ENCODE measurements around the gene RTN4RL2. TPM values are rescaled to one million over a fixed set of nuclear protein-coding genes. Genes with fewer than 3 reads are reported as not detected.

RTN4RL2 gene
- total and polyA plus RNA-seq, 9 of the 15 experiments (the other 6 are each of a cell fraction or from before 2014, with no cell fraction given), result 0.06 to 1.9 (median 0.34) TPM; not detected in 4

- H3K4me3 ChIP-seq, result peak overlapping the region; percentile 88; the same call in 1 of the 2 replicates
- no peaks in the 10 kb centered on the region for H3K9me3 ChIP-seq (replicated peaks; ENCODE audit: control insufficient read depth, insufficient read depth, low read depth, low read length)
- H3K27me3 ChIP-seq (ENCODE audit: control insufficient read depth in 2 of 2, insufficient read depth in 2 of 2, low read length in 2 of 2), result no peaks in the 10 kb centered on the region
- no peak overlapping the region for H2AFZ ChIP-seq (ENCODE audit: low read depth, low read length)
- peak overlapping the region; percentile 49; the same call in 2 of the 3 replicates for H3K27ac ChIP-seq (ENCODE audit: extremely low read depth, low read depth, low read length)
- POLR2A ChIA-PET, result interaction anchor here (0.5 to 2.2 kb wide), 5 partner anchors 8 to 28 kb away, joined by 4 to 7 read pairs (median 6); no protein-coding TSS in a partner anchor
- peaks cover 49% of the 10 kb centered on the region for H3K79me2 ChIP-seq (ENCODE audit: control insufficient read depth, insufficient read depth, low read length)
- no TSS peak for BruUV-seq (replicated peaks)
- peak overlapping the region; percentile 88 for H3K4me2 ChIP-seq (ENCODE audit: insufficient read depth, low read length)
- CTCF ChIA-PET (ENCODE audit: low intra/inter-chr PET ratio), result interaction anchor here (0.7 kb wide), 1 partner anchor 56 kb away, joined by 7 read pairs; no protein-coding TSS in a partner anchor
- no peaks in the 10 kb centered on the region for H3K9me1 ChIP-seq (ENCODE audit: control insufficient read depth, insufficient read depth, low read length)
- ATAC-seq (peak; percentile 60), FAIRE-seq (peak; percentile 93), DNase-seq (ENCODE audit: extremely low read depth in 1 of 4, low spot score in 3 of 4) (peak; percentile 58 to 70 (median 64))
- peaks cover 21 to 31% of the 10 kb centered on the region in 2 experiments; a peak in 4 of 5 replicates for H3K4me1 ChIP-seq (replicated peaks in 1 of 2; ENCODE audit: control insufficient read depth in 2 of 2, insufficient read depth in 2 of 2, low read length in 2 of 2)
- H3K9ac ChIP-seq (ENCODE audit: insufficient read depth in 1 of 2, low read depth in 2 of 2, low read length in 2 of 2), result peak overlapping the region; percentile 67 to 89
- intact Hi-C loops (cut with micrococcal nuclease), result no loop called here
- 15% methylated on average over 12 of the region's 12 CpGs for WGBS (ENCODE audit: insufficient coverage, low coverage, missing lambda C conversion rate)
- H3K36me3 ChIP-seq (ENCODE audit: control insufficient read depth, insufficient read depth, low read length), result peaks cover 26% of the 10 kb centered on the region; the same call in 2 of the 3 replicates
- no peaks in the 10 kb centered on the region for H4K20me1 ChIP-seq (replicated peaks; ENCODE audit: control insufficient read depth, insufficient read depth, low read length)
- in situ Hi-C loops (cut with MboI), result no loop called here
- TF ChIP-seq TBL1XR1 (IDR thresholded peaks at IDR 0.05; ENCODE audit: low read length in 2 of 2) (peak in 1 of 2 experiments; percentile 30; a peak in 1 of 4 replicates), ZBTB1 (CRISPR knock-in tag; IDR thresholded peaks at IDR 0.05; ENCODE audit: borderline replicate concordance, low read depth) (no peak), MEIS2 (IDR thresholded peaks at IDR 0.05; ENCODE audit: partially characterized antibody) (peak; percentile 10), JUND (IDR thresholded peaks at IDR 0.05; ENCODE audit: borderline replicate concordance, low read depth, low read length) (peak; percentile 44; the same call in 1 of the 2 replicates), JUND (tag; IDR thresholded peaks at IDR 0.05; ENCODE audit: borderline replicate concordance, low read depth, low read length) (no peak), STAT5A (IDR thresholded peaks at IDR 0.05; ENCODE audit: borderline replicate concordance, low read length) (peak; percentile 22; the same call in 1 of the 2 replicates), SRSF7 (optimal IDR thresholded peaks at IDR 0.05; ENCODE audit: low read depth, low read length) (no peak), ZNF592 (IDR thresholded peaks at IDR 0.05) (no peak), RCOR1 (IDR thresholded peaks at IDR 0.05; ENCODE audit: borderline replicate concordance in 1 of 2, low read depth in 2 of 2, low read length in 2 of 2) (peak in 1 of 2 experiments; percentile 50; a peak in 1 of 4 replicates), PHB2 (IDR thresholded peaks at IDR 0.05; ENCODE audit: low read depth) (no peak), ZFP1 (CRISPR knock-in tag; IDR thresholded peaks at IDR 0.05) (no peak), RAD51 (IDR thresholded peaks at IDR 0.05; ENCODE audit: borderline replicate concordance, low read depth) (no peak), MBD1 (CRISPR knock-in tag; IDR thresholded peaks at IDR 0.05) (no peak), L3MBTL2 (IDR thresholded peaks at IDR 0.05) (peak; percentile 24; the same call in 1 of the 2 replicates), CBFA2T3 (IDR thresholded peaks at IDR 0.05) (peak; percentile 37)
These were observed 52.5 kb downstream of the RTN4RL2 start for GRCh38 chr11:57512646-57513451.
